ENCODE data around the gene CWC27.

Gene CWC27, protein sequence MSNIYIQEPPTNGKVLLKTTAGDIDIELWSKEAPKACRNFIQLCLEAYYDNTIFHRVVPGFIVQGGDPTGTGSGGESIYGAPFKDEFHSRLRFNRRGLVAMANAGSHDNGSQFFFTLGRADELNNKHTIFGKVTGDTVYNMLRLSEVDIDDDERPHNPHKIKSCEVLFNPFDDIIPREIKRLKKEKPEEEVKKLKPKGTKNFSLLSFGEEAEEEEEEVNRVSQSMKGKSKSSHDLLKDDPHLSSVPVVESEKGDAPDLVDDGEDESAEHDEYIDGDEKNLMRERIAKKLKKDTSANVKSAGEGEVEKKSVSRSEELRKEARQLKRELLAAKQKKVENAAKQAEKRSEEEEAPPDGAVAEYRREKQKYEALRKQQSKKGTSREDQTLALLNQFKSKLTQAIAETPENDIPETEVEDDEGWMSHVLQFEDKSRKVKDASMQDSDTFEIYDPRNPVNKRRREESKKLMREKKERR

DNA sequence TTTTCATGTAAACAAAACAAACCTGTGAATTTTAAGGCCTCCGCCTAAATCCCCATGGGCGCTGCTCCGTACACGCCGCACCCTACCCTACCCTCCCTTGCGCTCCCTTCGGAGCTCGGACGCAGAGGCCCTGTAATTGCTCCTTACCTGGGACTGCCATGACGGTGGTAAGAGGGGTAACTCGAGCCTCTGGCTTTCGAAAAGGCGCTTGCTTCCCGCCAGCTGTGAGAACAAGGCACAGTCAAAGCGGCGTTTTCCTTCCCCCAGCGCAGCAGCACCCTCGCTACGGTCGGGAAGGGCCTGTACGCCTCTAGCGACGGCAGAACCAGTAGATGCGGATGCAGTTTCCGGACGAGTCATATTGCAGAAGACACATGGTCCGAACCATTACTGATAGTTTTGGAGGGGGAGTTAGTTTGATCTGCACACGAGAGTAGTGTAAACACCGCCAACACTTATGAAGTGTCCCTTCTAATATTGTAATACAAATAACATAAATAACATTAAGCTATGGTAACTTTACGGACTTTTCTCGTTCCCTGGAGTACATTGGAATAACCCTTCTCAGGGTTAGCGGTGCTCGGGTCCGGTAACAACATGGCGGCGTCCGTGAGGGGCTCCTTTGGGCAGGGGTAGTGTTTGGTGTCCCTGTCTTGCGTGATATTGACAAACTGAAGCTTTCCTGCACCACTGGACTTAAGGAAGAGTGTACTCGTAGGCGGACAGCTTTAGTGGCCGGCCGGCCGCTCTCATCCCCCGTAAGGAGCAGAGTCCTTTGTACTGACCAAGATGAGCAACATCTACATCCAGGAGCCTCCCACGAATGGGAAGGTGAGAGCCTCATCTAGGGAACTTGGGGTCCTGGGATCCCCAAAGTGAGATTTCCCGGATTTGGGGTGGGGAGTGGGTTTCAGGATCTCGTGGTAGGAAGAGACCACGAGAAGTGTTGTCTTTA lies at the start of gene CWC27, which contains the start of gene SREK1IP1:
CWC27 (plus strand) TSS at position 573 of the 955 bp plus-strand sequence; CDS start at position 790, 217 bp downstream.
SREK1IP1 (minus strand) TSS at position 334 of the 955 bp plus-strand sequence; CDS start at position 160, 174 bp downstream.
- in situ Hi-C loops (cut with MboI; ENCODE audit: low sequenced_read_pairs): no loop called here

DNA sequence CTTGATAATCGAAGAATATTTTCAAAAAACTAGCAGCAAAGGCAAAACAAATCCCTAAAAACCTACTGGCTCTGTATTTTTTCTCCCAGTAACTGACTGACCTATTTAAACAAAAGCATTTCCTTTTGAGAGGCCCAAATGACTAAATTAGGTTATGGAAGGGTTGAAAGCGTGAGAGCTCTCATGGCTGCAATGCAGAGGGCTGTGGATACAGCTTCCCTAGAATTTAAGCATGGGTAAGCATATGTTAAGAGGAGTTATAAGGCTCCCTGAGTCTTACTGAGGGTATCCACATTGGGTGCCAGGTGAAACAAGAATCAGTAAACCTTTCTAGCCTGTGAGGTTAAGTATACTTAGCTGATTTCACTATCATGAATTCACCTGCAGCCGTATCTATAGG lies 46.1 kb upstream of the CWC27 start:
- in situ Hi-C loops (cut with MboI; ENCODE audit: low sequenced_read_pairs): no loop called here

DNA sequence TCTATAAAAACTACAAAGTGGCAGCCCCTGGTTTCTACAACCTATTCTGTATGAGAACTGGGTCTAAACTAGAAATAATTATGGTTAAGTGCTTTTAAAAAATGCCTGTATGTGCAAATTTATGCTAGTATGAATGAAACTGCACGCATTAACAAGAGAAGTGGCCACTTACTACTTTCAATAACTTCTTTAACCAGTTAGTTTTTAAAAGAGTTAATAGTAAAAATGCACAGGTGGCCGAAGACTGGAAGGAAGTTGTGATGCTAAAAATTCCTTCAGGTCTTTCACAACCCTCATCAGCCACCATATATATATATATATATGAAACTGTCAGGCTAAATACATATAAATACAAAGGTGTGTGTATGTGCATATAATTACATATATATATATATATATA lies 41.6 kb upstream of the CWC27 start:
- in situ Hi-C loops (cut with MboI; ENCODE audit: low sequenced_read_pairs): no loop called here

DNA sequence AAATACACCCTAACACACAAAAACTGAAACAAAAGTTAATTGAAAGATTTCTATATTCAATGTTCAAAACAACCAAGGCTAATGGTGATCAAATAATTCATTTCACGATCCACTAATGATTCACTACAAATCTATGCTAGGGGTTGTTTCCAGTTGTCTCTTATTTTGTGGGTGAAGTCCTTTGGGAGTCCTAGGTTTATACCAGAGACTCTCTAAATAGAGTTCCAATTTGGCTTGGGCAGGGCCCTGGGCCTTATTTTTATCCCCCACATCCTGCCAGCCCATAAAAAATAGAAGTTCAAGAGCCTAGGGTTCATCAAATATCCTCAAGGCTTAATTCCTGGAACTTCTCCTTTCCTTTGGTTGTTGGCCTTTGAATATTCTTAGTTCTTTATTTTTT lies 26.3 kb upstream of the CWC27 start:
- in situ Hi-C loops (cut with MboI; ENCODE audit: low sequenced_read_pairs): no loop called here

DNA sequence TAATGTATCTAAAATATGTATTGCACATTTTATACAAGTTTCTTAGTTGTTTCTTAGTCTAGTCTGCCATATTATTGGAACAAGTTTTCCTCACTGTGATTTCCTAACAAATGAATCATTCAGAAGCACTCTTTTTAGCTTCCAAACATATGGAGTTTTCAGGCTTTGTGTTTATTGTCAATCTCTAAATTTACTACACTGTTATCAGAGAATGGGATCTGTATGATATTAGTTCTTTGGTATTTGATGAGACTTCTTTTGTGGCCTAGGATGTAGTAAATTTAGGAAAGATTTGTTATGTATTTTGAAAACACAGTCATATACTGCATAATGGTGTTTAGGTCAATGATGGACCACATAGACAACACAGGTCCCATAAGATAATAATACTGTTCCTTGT lies 25.9 kb upstream of the CWC27 start:
- in situ Hi-C loops (cut with MboI; ENCODE audit: low sequenced_read_pairs): no loop called here

DNA sequence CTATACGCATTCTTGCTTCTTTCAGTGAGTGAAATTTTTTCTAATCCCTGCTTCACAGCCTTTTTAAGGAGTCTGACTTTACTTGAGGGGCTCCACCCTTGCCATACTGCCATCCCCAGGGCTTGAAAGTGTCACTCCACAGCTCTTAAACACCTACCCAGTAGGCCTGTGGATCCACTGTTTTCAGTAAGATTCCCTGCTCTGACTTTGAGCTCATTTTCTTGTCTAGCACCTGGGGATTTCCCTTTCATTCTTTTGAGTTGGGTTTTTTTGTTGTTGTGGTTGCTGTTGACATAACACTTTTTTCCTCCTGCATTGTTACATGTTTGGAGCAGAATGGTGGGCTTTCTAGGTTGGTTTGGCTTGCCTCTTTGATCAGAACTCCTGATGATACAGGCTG lies 23.8 kb upstream of the CWC27 start:
- in situ Hi-C loops (cut with MboI; ENCODE audit: low sequenced_read_pairs): no loop called here

DNA sequence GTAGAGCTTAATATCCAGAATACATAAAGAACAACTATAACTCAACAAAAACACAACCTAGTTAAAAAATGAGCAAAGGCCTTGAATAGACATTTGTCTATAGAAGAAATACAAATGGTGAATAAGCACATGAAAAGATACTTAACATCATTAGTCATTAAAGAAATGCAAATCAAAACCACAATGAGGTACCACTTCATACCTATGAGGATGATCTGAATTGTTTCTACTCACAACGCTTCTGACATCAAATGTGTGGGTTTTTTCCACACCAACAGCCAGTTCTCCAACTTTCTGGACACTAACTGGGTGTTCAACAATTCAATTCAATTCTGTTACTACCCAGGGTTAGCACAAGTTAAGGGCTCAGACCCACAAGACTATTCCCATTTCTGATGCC lies 22.3 kb upstream of the CWC27 start:
- in situ Hi-C loops (cut with MboI; ENCODE audit: low sequenced_read_pairs): no loop called here

DNA sequence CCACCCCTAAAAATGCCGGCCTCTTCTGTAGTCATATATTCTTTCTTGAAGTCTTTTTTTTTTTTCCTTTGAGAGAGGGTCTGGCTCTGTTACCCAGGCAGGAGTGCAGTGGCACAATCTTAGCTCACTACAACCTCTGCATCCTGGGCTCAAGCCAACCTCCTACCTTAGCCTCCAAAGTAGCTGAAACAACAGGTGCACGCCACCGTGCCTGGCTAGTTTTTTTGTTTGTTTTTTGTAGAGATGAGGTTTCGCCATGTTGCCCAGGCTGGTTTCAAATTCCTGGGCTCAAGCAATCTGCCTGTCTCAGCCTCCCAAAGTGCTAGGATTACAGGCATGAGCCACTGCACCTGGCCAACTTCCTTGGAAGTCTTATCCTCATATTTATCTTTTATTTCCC lies 19.3 kb upstream of the CWC27 start:
- in situ Hi-C loops (cut with MboI; ENCODE audit: low sequenced_read_pairs): no loop called here

DNA sequence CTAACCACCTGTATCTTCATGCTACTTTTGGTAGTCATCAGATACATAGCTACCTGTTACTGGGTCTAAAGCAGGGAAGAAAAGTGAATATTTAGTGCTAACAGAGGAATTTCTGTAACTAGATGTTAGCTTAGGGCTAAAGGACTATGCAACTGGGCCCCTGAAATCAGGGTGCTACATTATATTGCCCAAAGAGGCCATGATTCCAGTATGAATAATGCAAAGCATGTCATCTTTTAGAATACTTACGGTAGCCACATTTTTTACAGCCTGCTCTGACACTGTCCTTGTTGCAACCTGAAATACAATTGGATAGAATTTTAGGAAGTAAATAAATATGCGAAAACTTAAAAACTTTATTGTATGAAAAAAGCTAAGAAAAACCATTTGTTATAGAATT lies 14.7 kb upstream of the CWC27 start:
- in situ Hi-C loops (cut with MboI; ENCODE audit: low sequenced_read_pairs): no loop called here

DNA sequence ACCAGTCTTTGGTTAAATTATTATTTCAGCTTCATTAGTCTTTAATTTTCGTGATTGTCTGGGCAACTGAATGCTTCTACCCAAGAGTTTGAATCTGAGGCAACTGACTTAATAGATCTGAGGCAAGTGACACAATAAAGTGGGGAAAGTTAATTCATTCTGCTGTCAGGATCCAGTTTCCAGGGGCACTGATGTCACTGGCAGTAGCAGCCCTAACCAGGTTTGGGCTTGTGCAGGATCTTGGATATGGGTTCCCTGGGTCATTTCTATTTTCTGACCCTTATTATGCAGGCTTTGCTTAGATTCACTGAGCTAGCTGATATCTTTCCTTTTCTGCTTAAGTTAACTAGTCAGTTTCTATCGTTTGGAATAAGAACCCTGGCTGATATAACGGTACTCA lies 9.8 kb upstream of the CWC27 start:
- in situ Hi-C loops (cut with MboI; ENCODE audit: low sequenced_read_pairs): no loop called here

DNA sequence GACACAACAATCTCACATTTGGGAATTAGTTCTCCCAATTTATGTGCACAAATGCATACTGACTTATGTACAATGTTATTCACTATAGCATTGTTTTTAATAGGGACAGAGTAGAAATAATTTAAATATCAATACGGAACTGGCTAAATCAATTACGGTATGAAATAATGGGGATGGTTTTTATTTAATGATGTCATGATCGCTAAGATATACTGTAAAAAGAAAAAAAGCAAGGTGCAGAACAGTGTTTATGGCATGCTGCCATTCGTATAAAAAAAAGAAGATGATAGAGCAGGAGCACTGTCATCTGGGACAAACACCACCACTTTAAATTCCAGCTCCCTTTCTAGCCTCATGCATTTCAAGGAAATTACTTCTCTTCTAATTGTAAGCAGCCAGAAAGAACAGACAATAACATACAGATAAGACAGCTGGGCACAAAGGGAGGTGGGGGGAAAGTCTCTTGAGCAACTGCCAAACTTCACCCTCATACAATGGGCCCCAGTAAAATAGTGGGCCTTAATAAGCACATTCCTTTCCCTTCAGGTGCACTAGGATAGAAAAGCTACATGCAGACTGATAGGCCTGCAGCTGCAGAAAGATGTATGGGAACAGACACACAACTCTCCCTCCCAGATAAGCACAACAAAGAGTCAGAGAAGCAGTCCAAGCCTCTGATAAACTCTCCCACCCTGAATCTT lies 8.6 kb upstream of the CWC27 start:
- in situ Hi-C loops (cut with MboI; ENCODE audit: low sequenced_read_pairs): no loop called here

DNA sequence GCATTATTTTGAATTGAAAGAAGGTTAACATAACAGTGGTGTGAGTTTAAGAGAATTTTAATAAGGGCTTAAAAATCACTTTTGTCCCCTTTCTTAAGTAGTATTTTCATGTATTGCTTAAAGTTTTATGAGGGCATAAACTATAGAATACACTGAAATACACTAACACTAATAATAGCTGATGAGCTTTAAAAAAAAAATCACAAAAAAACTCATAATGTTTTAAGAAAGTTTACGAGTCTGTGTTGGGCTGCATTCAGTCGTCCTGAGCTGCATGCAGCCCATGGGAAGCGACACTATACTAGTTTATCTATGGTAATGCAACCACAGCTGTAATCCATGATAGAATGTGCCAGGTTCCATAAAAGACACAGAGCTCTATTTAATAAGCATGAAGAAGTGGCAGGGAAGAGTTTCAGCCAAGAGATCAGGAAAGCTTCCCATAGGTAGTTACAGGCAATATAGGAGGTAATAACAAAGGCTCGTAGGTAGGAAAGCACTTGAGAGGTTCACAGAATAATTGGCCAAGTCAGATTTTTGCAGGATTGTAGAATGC lies 4.7 kb upstream of the CWC27 start:
- in situ Hi-C loops (cut with MboI; ENCODE audit: low sequenced_read_pairs): no loop called here

DNA sequence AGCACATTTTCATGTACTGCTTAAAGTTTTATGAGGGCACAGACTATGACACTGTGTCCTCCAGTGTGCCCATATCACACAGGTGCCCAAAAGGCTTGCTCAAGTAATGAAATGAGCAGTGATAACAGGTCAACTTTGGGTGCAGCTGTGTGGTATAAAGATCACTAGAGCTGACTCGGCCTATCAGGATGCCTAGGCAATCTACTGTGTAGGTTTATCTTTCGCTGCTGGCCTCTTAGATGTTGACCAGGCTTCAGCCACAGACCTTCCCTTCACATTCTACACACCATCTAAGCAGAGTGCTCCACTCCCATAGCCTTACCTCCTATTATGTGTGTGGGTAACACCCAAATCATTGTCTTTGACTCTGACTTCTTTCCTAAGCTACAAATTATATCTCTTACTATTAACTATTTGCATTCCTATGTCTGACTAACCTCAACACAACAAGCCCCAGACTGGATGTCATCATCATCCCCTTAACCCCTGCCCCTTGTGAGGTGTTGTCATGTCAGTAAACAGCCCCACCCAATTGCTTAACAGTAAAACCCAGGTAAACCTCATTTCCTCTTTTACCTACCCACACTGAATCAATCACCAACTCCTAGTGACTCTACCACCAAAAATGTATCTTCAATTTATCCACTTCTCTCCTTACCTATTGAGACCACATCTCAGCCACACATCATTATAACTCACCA lies 2.8 kb upstream of the CWC27 start:
- in situ Hi-C loops (cut with MboI; ENCODE audit: low sequenced_read_pairs): no loop called here

DNA sequence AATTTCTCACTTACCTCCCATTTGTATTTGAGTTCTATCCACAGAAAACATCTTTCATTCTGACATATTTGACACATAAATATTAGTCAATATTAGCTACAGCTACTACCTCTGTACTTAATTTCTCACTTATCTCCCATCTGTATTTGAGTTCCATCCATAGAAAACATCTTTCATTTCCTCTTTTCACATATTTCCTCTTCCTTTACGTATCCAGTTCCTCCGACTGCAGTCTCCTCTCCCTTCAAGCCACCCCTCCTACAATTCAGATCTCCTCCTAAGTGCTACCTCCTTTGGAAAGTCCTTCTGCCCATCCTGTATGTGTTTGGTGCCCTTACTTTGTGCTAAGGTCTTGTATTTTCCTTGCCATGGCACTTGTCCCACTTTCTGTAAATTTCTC lies 1.8 kb upstream of the CWC27 start:
- in situ Hi-C loops (cut with MboI; ENCODE audit: low sequenced_read_pairs): no loop called here

DNA sequence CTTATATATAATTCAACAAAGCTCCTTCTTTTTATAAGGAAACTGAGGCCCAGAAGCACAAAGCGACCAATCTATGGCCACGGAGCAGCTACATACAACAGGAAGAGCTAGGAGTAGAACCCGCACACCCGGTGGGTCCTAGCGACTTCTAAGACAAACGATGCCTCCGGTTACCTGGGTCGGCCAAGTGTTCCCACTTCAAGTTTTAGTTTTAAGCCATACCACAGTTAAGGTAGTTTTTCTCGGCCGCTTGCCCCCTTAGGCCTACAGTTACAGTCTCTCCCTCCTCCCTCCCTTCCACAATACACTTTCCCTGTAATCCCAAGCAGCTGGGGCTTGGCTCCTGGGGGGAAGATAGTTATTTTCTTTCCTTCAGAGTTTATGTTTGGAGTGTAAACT lies 772 bp upstream of the CWC27 start:
- in situ Hi-C loops (cut with MboI; ENCODE audit: low sequenced_read_pairs): no loop called here

DNA sequence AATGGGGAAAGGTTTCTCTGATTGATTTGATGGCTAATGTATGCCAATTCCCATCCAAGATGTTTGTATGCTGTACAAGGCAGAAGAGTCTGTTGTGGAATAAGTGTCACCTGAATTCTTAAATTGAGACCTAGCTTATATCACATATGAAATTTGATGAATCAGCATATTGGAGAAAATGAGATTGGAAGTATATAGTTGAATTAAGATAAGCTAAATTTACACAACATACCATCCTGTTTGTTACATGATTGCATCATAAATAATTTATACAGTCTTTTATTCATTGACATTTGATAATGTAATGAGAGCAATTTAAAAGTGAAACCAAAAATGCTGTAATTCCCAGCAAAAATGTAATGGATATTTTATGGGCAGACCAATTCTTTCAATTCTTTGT lies 1.1 kb downstream of the CWC27 start:
- in situ Hi-C loops (cut with MboI; ENCODE audit: low sequenced_read_pairs): no loop called here

DNA sequence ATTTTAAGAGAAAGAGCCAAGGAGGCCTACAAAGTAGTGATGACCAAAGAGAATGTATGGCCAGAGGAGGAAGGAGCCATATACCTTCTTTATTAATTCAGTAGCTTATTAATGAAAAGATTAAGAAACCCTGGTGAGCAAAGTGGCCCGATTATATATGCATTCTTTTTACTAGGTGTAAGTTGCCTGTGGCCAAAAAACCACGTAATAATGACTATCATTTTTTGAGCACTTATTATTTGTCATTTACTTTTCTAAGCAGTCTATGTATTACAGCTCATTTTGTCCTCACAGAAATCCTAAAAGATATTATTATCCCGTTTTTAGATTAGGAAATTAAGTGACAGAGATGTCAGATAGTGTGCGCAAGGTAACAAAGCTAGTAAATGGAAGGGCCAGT lies 3.0 kb downstream of the CWC27 start:
- in situ Hi-C loops (cut with MboI; ENCODE audit: low sequenced_read_pairs): no loop called here

DNA sequence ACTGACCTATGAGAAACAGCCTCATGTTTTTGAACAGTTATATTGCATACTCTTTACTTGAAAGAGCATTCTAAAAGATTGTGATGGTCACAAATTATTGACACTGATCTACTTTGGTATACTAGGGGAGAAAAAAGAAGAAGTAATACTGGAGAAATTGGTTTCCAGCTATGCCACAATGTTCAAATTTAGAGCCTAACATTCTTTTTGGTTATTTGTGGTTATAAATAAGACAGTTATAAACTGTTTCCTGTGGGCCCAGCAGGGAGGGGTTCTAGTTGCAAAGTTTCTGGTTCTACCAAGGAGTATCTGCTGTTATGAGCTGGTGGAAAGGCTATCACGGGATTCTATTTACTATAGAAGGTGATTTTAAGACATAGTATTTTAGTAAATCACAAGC lies 4.8 kb downstream of the CWC27 start:
- in situ Hi-C loops (cut with MboI; ENCODE audit: low sequenced_read_pairs): no loop called here

DNA sequence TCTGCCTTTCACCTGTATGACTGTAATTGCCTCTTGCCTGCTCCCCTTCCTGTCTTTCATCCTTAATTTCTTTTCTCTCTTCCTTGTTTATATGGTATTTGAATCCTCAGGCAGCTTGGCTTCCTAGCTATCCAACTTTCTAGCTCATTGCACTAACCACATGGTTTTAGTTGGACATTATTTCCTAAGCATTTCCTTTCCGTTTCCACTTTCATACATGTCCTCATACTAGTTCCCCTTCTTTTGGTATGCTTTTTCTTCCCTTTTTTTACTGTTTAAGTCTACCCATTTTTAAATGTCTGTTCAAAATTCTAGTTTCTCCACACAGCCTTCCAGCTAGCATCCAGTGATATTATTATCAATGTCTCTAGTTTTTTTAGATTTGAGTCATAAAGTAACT lies 6.6 kb downstream of the CWC27 start:
- in situ Hi-C loops (cut with MboI; ENCODE audit: low sequenced_read_pairs): no loop called here

DNA sequence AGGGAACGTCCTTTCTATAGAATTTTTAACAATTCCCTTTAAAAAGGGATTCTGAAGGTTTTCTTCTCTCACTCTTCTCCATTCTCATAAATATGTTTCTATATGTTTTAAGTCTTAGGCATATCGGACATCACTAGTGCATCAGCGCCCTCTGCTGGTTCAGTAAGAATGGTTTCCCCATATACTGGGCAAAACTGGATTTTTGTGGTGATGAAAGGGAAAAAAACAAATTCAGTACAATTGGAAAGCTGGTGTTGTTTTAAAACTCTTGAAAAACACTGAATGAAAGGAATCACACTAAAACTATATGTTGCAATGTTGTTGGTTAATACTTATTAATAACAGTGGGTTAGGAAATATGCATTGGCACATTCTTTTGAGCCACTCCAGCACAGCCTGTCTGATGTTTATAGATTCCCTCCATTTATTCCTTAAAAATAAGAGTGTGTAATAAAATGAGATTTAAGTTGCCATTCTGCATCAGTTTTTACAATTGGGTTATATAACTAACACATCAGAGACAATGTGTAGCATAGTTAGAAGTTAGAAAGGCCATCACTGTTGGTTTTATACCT lies 15.8 kb downstream of the CWC27 start:
- in situ Hi-C loops (cut with MboI; ENCODE audit: low sequenced_read_pairs): no loop called here
